Testis (tissue), 3 donors: Measurements from ENCODE around the gene ABHD10. TPM values are rescaled to one million over a fixed set of nuclear protein-coding genes. Genes with fewer than 3 reads are reported as not detected.

Experiments
- DNase-seq: peaks from one replicate; pipeline ENCODE4 v3.0.0-alpha.2; 2019
- H3K27ac ChIP-seq, 2 donors: fragments of 200-600 bp; sonication (generic); one replicate each; pipeline ENCODE4 v1.5.1; 2019
- H3K27me3 ChIP-seq: fragments of 200-600 bp; sonication (generic); one replicate; pipeline ENCODE4 v1.5.1; 2019
- H3K36me3 ChIP-seq: fragments of 200-600 bp; sonication (generic); one replicate; pipeline ENCODE4 v1.5.1; 2017; ENCODE audit warnings: low read depth; ENCODE audit errors: missing control alignments
- H3K4me1 ChIP-seq: fragments of 200-600 bp; sonication (generic); one replicate; pipeline ENCODE4 v1.5.1; 2019
- H3K4me3 ChIP-seq, 2 donors: fragments of 200-600 bp; sonication (generic); one replicate each; pipeline ENCODE4 v1.5.1; 2017 to 2019
- H3K9me3 ChIP-seq: fragments of 200-600 bp; sonication (generic); one replicate; pipeline ENCODE4 v1.5.1; 2017
- POLR2A ChIP-seq: fragments of 450-650 bp; IDR thresholded peaks from one replicate; pipeline ENCODE4 v1.6.1; 2017; ENCODE audit warnings: antibody characterized with exemption, mild to moderate bottlenecking, moderate library complexity
- WGBS, 2 donors: methylation state at CpG; one replicate each; pipeline ENCODE4 v1.1.5; 2018; 5-methylcytosine and 5-hydroxymethylcytosine counted together
- intact Hi-C: fragments of 100-400 bp; cut with DNase I; formaldehyde crosslinking; loops from one replicate; pipeline ENCODE4 v1.15.1; 2023; ENCODE audit warnings: low total_unique reads
- polyA plus RNA-seq: library from polyadenylated mRNA; stranded (reverse); fragments of 350-450 nt; fragmentation: Illumina TruSeq; extraction: RNeasy Lipid Tissue Mini Kit (QIAGEN cat#74804); gene quantifications from one replicate; pipeline ENCODE4 v1.2.3, GENCODE V29; 2014; ENCODE audit warnings: low read depth, low replicate concordance; ENCODE audit not compliant: insufficient read depth
- total RNA-seq, 2 donors: library from RNA; depleted of rRNA; stranded (reverse); fragments of >200 nt; gene quantifications; one replicate each; pipeline ENCODE4 v1.2.3, GENCODE V29; 2016
- TF ChIP-seq, protein P1 (sequence below), 3 experiments: fragments of 450-650 bp in 2 of 3; fragments of 200-600 bp in 1 of 3; sonication (generic) in 1 of 3; IDR thresholded peaks; one replicate each; pipeline ENCODE4 v1.5.1; 2016 to 2019; ENCODE audit warnings: antibody characterized with exemption in 3 of 3, mild to moderate bottlenecking in 2 of 3, moderate library complexity in 1 of 3

Gene ABHD10
- total and polyA plus RNA-seq, 3 donors from 2014 or later: 38.0 to 43.0 (median 38.4) TPM

DNA sequence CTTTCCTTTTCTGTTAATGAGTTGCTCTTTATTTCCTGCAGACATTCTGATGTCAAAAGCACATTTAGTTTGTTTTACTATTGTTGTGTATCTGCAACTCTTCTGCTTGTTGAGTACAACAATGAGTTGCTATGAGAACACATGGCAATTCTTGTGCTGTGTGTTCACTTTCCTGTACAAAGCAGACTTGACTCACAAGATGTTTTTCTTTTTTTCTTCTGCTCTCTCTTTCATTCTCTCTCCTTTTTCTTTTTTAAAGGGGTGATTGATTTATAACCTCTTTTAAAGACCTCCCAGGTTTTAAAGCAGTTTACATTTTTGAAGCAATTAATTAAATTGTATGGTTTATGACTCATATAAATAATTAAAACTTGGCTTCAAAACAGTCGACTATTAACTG lies 31.6 kb upstream of the ABHD10 start:
- DNase-seq: no peak
- H3K36me3 ChIP-seq: no peaks in the 10 kb centered on the region
- no peaks in the 10 kb centered on the region for H3K4me1 ChIP-seq
- no peak overlapping the region for H3K27ac ChIP-seq
- WGBS, 2 donors: 55 to 64% methylated on average over 1 of the region's 1 CpG
- no peak for TF ChIP-seq POLR2A
- TF ChIP-seq, protein P1, sequence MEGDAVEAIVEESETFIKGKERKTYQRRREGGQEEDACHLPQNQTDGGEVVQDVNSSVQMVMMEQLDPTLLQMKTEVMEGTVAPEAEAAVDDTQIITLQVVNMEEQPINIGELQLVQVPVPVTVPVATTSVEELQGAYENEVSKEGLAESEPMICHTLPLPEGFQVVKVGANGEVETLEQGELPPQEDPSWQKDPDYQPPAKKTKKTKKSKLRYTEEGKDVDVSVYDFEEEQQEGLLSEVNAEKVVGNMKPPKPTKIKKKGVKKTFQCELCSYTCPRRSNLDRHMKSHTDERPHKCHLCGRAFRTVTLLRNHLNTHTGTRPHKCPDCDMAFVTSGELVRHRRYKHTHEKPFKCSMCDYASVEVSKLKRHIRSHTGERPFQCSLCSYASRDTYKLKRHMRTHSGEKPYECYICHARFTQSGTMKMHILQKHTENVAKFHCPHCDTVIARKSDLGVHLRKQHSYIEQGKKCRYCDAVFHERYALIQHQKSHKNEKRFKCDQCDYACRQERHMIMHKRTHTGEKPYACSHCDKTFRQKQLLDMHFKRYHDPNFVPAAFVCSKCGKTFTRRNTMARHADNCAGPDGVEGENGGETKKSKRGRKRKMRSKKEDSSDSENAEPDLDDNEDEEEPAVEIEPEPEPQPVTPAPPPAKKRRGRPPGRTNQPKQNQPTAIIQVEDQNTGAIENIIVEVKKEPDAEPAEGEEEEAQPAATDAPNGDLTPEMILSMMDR (IDR thresholded peaks at IDR 0.05): no peak
- no peaks in the 10 kb centered on the region for H3K9me3 ChIP-seq
- intact Hi-C loops: no loop called here
- no peaks in the 10 kb centered on the region for H3K27me3 ChIP-seq
- H3K4me3 ChIP-seq: no peak overlapping the region

GRCh38 chr3:111948786-111949185 lies 30.0 kb upstream of the ABHD10 start:
- Histone ChIP-seq H3K27me3 (no peaks in the 10 kb centered on the region), H3K27ac (no peak overlapping the region), H3K36me3 (no peaks in the 10 kb centered on the region), H3K9me3 (no peaks in the 10 kb centered on the region), H3K4me3 (no peak overlapping the region), H3K4me1 (no peaks in the 10 kb centered on the region)
- intact Hi-C loops: no loop called here
- DNase-seq: no peak
- no peak for TF ChIP-seq POLR2A
- TF ChIP-seq, protein P1 (IDR thresholded peaks at IDR 0.05): no peak
- WGBS, 2 donors: 89 to 91% methylated on average over 9 of the region's 9 CpGs

GRCh38 chr3:111949712-111950111 lies 29.1 kb upstream of the ABHD10 start:
- H3K27me3 ChIP-seq: no peaks in the 10 kb centered on the region
- 89 to 91% methylated on average over 3 of the region's 3 CpGs for WGBS, 2 donors
- H3K4me3 ChIP-seq: no peak overlapping the region
- DNase-seq: no peak
- no peaks in the 10 kb centered on the region for H3K4me1 ChIP-seq
- no peaks in the 10 kb centered on the region for H3K9me3 ChIP-seq
- TF ChIP-seq, protein P1 (IDR thresholded peaks at IDR 0.05): no peak
- no peak for TF ChIP-seq POLR2A
- no peaks in the 10 kb centered on the region for H3K36me3 ChIP-seq
- intact Hi-C loops: no loop called here
- no peak overlapping the region for H3K27ac ChIP-seq

GRCh38 chr3:111951032-111951431 lies 27.8 kb upstream of the ABHD10 start:
- Histone ChIP-seq H3K27me3 (no peaks in the 10 kb centered on the region), H3K27ac (no peak overlapping the region), H3K36me3 (no peaks in the 10 kb centered on the region), H3K4me1 (no peaks in the 10 kb centered on the region), H3K4me3 (no peak overlapping the region), H3K9me3 (no peaks in the 10 kb centered on the region)
- intact Hi-C loops: no loop called here
- 93 to 95% methylated on average over 2 of the region's 2 CpGs for WGBS, 2 donors
- TF ChIP-seq, protein P1 (IDR thresholded peaks at IDR 0.05): no peak
- no peak for TF ChIP-seq POLR2A
- no peak for DNase-seq

GRCh38 chr3:111952086-111952485 lies 26.7 kb upstream of the ABHD10 start:
- no peak overlapping the region for H3K4me3 ChIP-seq
- no peaks in the 10 kb centered on the region for H3K4me1 ChIP-seq
- DNase-seq: no peak
- H3K27ac ChIP-seq: no peak overlapping the region
- WGBS, 2 donors: 89 to 94% methylated on average over 5 of the region's 5 CpGs
- TF ChIP-seq POLR2A: no peak
- TF ChIP-seq, protein P1 (IDR thresholded peaks at IDR 0.05): no peak
- no peaks in the 10 kb centered on the region for H3K27me3 ChIP-seq
- H3K36me3 ChIP-seq: no peaks in the 10 kb centered on the region
- H3K9me3 ChIP-seq: no peaks in the 10 kb centered on the region
- intact Hi-C loops: no loop called here
